Activated CD8-positive, alpha-beta memory T cell treated with anti-CD3 and anti-CD28 coated beads, Interleukin-2, amount 50 U/mL, for 24 hours (primary cell): Measurements from ENCODE around the gene ATF5.

ENCODE experiments used
- DNase-seq: peaks from one replicate; pipeline ENCODE4 v3.0.0-alpha.2; 2020; ENCODE audit errors: extremely low read depth

Gene ATF5

GRCh38 chr19:49894879-49895565, 34.0 kb upstream of the ATF5 start:
- DNase-seq, result no peak

- no peak for DNase-seq
These were observed 33.3 kb upstream of the ATF5 start for GRCh38 chr19:49895566-49896297.

- DNase-seq, result no peak
These were observed 32.0 kb upstream of the ATF5 start, which contains the start of gene IL4I1 for GRCh38 chr19:49896863-49897621. TSS of gene IL4I1 (minus strand) at chr19:49896887. CDS start at chr19:49896160, 727 bp downstream.

GRCh38 chr19:49904136-49904535, 24.9 kb upstream of the ATF5 start:
- DNase-seq, result no peak

GRCh38 chr19:49906879-49907564, 22.0 kb upstream of the ATF5 start:
- DNase-seq, result no peak

- DNase-seq, result no peak
These were observed 21.1 kb upstream of the ATF5 start for GRCh38 chr19:49907745-49908446.

- no peak for DNase-seq
These were observed 20.3 kb upstream of the ATF5 start for GRCh38 chr19:49908480-49909420.

GRCh38 chr19:49910179-49910578, 18.8 kb upstream of the ATF5 start:
- no peak for DNase-seq

GRCh38 chr19:49911381-49912145, 17.4 kb upstream of the ATF5 start:
- DNase-seq, result no peak

- no peak for DNase-seq
These were observed 15.9 kb upstream of the ATF5 start for GRCh38 chr19:49912965-49913685.

- no peak for DNase-seq
These were observed 15.3 kb upstream of the ATF5 start for GRCh38 chr19:49913720-49914119.

- no peak for DNase-seq
These were observed 13.7 kb upstream of the ATF5 start for GRCh38 chr19:49915271-49915670.

- no peak for DNase-seq
These were observed 11.9 kb upstream of the ATF5 start for GRCh38 chr19:49916839-49917733.

- no peak for DNase-seq
These were observed 10.9 kb upstream of the ATF5 start for GRCh38 chr19:49918089-49918488.

- no peak for DNase-seq
These were observed 8.2 kb upstream of the ATF5 start for GRCh38 chr19:49920624-49921363.

GRCh38 chr19:49921871-49922795, 6.9 kb upstream of the ATF5 start:
- DNase-seq, result no peak
